ENCODE measurements around the gene ST6GAL1. TPM values are rescaled to one million over a fixed set of nuclear protein-coding genes. Genes with fewer than 3 reads are reported as not detected.
A peak's percentile ranks its signal among the peaks of the same experiment; 100 is the strongest.

The ST6GAL1 gene
- total RNA-seq, 1 donor from 2014 or later: 72.7 TPM

DNA sequence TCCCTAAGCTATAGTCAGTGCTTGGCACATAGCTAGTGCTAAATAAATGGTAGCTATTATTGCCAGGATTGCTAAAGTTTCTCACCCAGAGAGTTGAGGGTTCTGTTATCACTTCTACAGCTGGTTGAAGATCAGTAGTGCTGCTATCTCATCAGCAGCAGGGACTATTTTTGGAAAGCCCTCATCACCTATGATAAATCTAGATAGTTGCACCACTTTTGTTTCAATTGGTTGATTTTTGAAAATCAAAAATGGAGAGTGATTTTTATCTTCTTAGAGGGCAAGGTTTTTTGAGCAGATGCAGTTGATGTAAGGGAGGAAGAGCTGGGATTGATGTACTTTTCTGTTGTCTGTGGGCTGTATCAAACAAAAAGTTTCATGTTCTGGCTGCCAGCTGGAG is 101.6 kb downstream of the ST6GAL1 start:
- Histone ChIP-seq H3K9me3 (peaks cover 5% of the 10 kb centered on the region), H3K36me3 (no peaks in the 10 kb centered on the region), H3K27me3 (ENCODE audit: low read depth) (no peaks in the 10 kb centered on the region), H3K4me3 (no peak overlapping the region), H3K27ac (no peak overlapping the region), H3K4me1 (peaks cover 42% of the 10 kb centered on the region)
- ATAC-seq (no peak), DNase-seq (no peak)
- TF ChIP-seq, protein P1, sequence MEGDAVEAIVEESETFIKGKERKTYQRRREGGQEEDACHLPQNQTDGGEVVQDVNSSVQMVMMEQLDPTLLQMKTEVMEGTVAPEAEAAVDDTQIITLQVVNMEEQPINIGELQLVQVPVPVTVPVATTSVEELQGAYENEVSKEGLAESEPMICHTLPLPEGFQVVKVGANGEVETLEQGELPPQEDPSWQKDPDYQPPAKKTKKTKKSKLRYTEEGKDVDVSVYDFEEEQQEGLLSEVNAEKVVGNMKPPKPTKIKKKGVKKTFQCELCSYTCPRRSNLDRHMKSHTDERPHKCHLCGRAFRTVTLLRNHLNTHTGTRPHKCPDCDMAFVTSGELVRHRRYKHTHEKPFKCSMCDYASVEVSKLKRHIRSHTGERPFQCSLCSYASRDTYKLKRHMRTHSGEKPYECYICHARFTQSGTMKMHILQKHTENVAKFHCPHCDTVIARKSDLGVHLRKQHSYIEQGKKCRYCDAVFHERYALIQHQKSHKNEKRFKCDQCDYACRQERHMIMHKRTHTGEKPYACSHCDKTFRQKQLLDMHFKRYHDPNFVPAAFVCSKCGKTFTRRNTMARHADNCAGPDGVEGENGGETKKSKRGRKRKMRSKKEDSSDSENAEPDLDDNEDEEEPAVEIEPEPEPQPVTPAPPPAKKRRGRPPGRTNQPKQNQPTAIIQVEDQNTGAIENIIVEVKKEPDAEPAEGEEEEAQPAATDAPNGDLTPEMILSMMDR (IDR thresholded peaks at IDR 0.05): no peak
- intact Hi-C loops (cut with DNase I): no loop called here

DNA sequence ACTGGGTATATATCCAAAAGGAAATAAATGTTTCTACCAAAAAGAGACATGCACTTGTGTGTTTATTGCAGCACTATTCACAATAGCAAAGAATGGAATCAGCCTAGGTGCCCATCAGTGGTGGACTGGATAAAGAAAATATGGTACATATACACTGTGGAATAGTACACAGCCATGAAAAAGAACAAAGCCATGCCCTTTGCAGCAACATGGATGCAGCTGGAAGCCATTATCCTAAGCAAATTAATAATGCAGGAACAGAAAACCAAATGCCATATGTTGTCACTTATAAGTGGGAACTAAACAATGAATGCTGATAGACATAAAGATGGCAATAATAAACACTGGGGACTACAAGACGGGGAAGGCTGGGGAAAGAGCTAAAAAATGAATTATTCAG is 106.1 kb downstream of the ST6GAL1 start:
- Histone ChIP-seq H3K4me1 (peaks cover 31% of the 10 kb centered on the region), H3K27ac (no peak overlapping the region), H3K9me3 (peaks cover 5% of the 10 kb centered on the region), H3K27me3 (ENCODE audit: low read depth) (no peaks in the 10 kb centered on the region), H3K4me3 (no peak overlapping the region), H3K36me3 (peaks cover 14% of the 10 kb centered on the region)
- DNase-seq (no peak), ATAC-seq (no peak)
- intact Hi-C loops (cut with DNase I): no loop called here
- TF ChIP-seq, protein P1 (IDR thresholded peaks at IDR 0.05): no peak

DNA sequence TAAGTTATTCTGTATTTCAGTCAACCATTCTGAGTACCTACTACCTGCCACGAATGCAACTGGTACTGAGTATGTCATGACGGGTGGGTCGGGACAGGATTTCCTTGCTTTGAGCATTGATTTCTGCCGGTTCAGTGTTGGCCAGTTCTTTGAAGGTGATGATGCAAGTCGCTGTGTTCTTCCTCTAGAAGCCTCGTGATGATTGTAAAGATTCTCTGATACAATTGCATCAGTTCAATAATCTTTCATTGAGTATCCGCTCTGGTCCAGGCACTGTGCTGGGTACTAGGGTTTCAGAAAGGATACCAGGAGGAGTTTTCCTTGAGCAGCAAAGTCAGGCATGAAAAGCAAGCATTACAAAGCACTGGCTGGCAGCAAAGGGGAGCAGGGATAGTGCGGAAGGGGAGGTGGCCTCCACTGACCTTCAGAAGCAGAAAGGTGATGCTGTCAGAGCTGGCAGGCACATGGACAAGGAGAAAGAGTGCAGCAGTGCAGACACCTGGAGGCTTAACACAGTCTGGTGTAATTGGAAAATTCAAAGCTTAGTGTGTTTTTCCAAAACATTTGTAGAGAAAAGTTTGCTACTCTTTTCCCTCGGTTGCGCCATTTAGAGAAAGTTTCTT is 108.9 kb downstream of the ST6GAL1 start:
- Histone ChIP-seq H3K36me3 (peaks cover 28% of the 10 kb centered on the region), H3K4me3 (no peak overlapping the region), H3K27me3 (ENCODE audit: low read depth) (no peaks in the 10 kb centered on the region), H3K27ac (no peak overlapping the region), H3K4me1 (peaks cover 42% of the 10 kb centered on the region), H3K9me3 (peaks cover 5% of the 10 kb centered on the region)
- TF ChIP-seq, protein P1 (IDR thresholded peaks at IDR 0.05): no peak
- ATAC-seq (no peak), DNase-seq (no peak)
- intact Hi-C loops (cut with DNase I): no loop called here

DNA sequence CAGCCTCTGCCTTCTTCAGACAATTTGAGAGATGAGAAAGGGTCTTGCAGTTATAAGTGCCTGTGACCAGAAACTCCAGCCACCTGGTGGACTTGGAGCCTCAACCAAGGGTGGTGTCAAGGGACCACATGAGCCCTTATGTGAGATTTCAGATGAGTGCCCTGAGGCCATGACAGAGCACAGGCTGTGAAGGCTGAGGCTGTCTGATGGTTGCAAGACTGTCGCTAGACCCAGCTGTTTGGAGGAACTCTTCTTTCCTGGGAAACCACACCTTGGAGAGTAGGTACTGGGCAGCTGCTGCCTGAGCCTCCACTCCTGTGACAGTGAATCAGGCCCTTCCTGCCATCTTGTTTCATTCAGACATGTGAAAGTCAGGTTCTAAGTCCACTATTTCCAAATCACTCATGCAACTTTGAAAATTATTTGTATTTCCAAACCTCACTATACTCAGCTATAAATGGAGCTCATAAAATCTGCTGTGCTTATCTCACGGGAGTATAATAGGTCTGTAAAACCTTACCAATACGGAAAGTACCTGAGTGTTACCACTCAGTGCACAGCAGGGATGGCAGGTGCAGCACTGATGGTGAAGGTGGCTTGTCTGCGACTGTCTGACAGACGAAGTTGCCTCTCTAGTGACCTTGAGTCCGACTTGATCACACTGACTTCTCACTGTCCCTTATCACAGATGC is 109.5 kb downstream of the ST6GAL1 start:
- intact Hi-C loops (cut with DNase I): no loop called here
- Histone ChIP-seq H3K4me3 (no peak overlapping the region), H3K36me3 (peaks cover 28% of the 10 kb centered on the region), H3K9me3 (peaks cover 5% of the 10 kb centered on the region), H3K27me3 (ENCODE audit: low read depth) (no peaks in the 10 kb centered on the region), H3K27ac (no peak overlapping the region), H3K4me1 (peaks cover 49% of the 10 kb centered on the region)
- TF ChIP-seq, protein P1 (IDR thresholded peaks at IDR 0.05): no peak
- DNase-seq: no peak
- ATAC-seq: no peak

DNA sequence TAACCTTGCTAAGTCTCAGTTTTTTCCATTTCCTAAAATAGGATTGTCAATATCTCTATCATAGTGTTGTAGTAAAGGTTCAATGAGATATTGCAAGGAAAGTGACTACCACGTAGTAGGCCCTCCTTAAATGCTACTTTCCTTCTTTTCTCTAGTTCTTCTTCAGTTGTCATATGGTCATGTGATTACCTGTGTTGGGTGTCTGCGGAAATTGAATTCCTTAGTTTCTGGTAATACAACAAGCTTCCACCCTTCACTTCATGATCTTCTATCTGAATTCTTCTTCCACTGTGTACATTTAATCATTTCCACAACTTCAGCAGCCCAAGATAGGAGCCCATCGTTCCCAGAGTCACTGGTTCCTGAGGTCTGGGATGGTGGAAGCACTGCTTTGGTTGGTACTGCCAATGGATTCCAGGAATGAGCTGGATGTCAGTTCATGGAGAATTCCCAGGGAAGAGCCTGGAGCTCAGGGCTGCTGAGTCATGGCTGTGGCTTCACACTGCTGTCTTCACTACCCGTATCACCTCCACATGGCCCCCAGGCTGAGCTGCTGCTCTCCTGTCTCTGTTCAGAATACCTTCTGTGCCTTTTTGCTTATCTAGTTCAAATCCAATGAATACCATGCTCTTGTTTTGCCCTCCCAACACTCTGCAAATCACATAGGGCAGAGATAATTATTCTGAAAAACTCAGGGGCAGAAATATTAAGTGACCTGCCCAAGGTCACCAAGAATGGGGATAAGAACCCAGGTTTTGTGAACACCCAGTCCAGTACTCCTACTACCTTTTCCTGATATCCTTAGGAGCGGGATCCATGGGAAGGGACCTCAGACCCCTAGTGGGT is 110.4 kb downstream of the ST6GAL1 start:
- peak in 1 of 2 donors; percentile 24 for ATAC-seq
- intact Hi-C loops (cut with DNase I): no loop called here
- H3K36me3 ChIP-seq: peaks cover 28% of the 10 kb centered on the region

More for the DNA sequence above, 110.4 kb downstream of the ST6GAL1 start:
- TF ChIP-seq, protein P1 (IDR thresholded peaks at IDR 0.05): no peak
- Histone ChIP-seq H3K9me3 (peaks cover 5% of the 10 kb centered on the region), H3K4me3 (no peak overlapping the region), H3K27me3 (ENCODE audit: low read depth) (no peaks in the 10 kb centered on the region), H3K4me1 (peaks cover 57% of the 10 kb centered on the region), H3K27ac (peak overlapping the region; percentile 51)
- DNase-seq: no peak
